WTC11 (cell line): ENCODE results near the gene YTHDF1. TPM values are rescaled to one million over a fixed set of nuclear protein-coding genes. Genes with fewer than 3 reads are reported as not detected.

Experiments used
- ATAC-seq: fragments of 200-7000 bp; cut with Tn5 transposase; 2 replicates; pipeline ENCODE4 v1.10.0; 2021; ENCODE audit warnings: mild to moderate bottlenecking, moderate library complexity
- CTCF ChIA-PET: fragments of 300-600 bp; sonication (Branson Sonifier 250); formaldehyde crosslinking; loops from one replicate; lab custom pipeline; 2021; ENCODE audit warnings: antibody characterized with exemption; lab: Charles Lee
- POLR2A ChIA-PET: fragments of 350-600 bp; sonication (Branson Sonifier 250); formaldehyde crosslinking; loops from one replicate; lab custom pipeline; 2021; ENCODE audit warnings: antibody characterized with exemption; lab: Charles Lee
- DNase-seq: peaks from one replicate; pipeline ENCODE4 v3.0.0; 2021; ENCODE audit warnings: low spot score
- H3K27ac Mint-ChIP-seq: 2 replicates; pipeline ENCODE4 v1.8.0; 2021; ENCODE audit warnings: mixed read lengths
- H3K27me3 Mint-ChIP-seq: 2 replicates; pipeline ENCODE4 v1.8.0; 2021; ENCODE audit warnings: low read depth, mild to moderate bottlenecking, moderate library complexity, mixed read lengths
- H3K36me3 Mint-ChIP-seq: 2 replicates; pipeline ENCODE4 v1.8.0; 2021; ENCODE audit warnings: mixed read lengths
- H3K4me1 Mint-ChIP-seq: 2 replicates; pipeline ENCODE4 v1.8.0; 2022; ENCODE audit warnings: mixed read lengths
- H3K4me3 Mint-ChIP-seq: 2 replicates; pipeline ENCODE4 v1.8.0; 2021; ENCODE audit warnings: mild to moderate bottlenecking, moderate library complexity, mixed read lengths
- H3K9me3 Mint-ChIP-seq: 2 replicates; pipeline ENCODE4 v1.8.0; 2021; ENCODE audit warnings: mixed read lengths
- ATF1 ChIP-seq: sonication (generic); formaldehyde crosslinking; IDR thresholded peaks from 2 replicates; pipeline ENCODE4 v1.8.1; 2023; ENCODE audit warnings: mild to moderate bottlenecking, moderate library complexity, missing genetic modification reagents
- ETV6 ChIP-seq: sonication (generic); formaldehyde crosslinking; IDR thresholded peaks from 2 replicates; pipeline ENCODE4 v1.8.1; 2022; ENCODE audit warnings: mild to moderate bottlenecking, missing genetic modification reagents
- FOXP1 ChIP-seq: sonication (generic); formaldehyde crosslinking; IDR thresholded peaks from 2 replicates; pipeline ENCODE4 v1.8.0; 2022; ENCODE audit warnings: missing genetic modification reagents, mild to moderate bottlenecking, moderate library complexity, borderline replicate concordance
- JAZF1 ChIP-seq: fragments of 250-450 bp; sonication (Bioruptor Pico); IDR thresholded peaks from 2 replicates; pipeline ENCODE4 v1.9.0; 2021; ENCODE audit warnings: moderate library complexity, mild to moderate bottlenecking, inconsistent platforms
- NFYB ChIP-seq: sonication (generic); formaldehyde crosslinking; conservative IDR thresholded peaks from 2 replicates; pipeline ENCODE4 v1.8.0; 2022; ENCODE audit warnings: low read depth, missing genetic modification reagents
- NR1H2 ChIP-seq: sonication (generic); formaldehyde crosslinking; IDR thresholded peaks from 2 replicates; pipeline ENCODE4 v1.9.0; 2021; ENCODE audit warnings: mild to moderate bottlenecking, moderate library complexity, missing genetic modification reagents
- NR2C2 ChIP-seq: sonication (generic); formaldehyde crosslinking; IDR thresholded peaks from 2 replicates; pipeline ENCODE4 v1.8.0; 2022; ENCODE audit warnings: mild to moderate bottlenecking, missing genetic modification reagents
- PRRX2 ChIP-seq: fragments of 250-450 bp; sonication (Bioruptor Pico); IDR thresholded peaks from 2 replicates; pipeline ENCODE4 v1.8.0; 2021; ENCODE audit warnings: mild to moderate bottlenecking
- TEAD4 ChIP-seq: sonication (generic); formaldehyde crosslinking; IDR thresholded peaks from 2 replicates; pipeline ENCODE4 v1.8.0; 2022; ENCODE audit warnings: mild to moderate bottlenecking, missing genetic modification reagents
- ZBTB21 ChIP-seq: sonication (generic); formaldehyde crosslinking; IDR thresholded peaks from 2 replicates; pipeline ENCODE4 v1.8.1; 2023; ENCODE audit warnings: mild to moderate bottlenecking, missing genetic modification reagents, borderline replicate concordance
- total RNA-seq: library from RNA; stranded (reverse); gene quantifications from 3 replicates; pipeline ENCODE4 v1.2.3, GENCODE V29; 2021
- TF ChIP-seq, protein P1 (sequence below): sonication (generic); formaldehyde crosslinking; IDR thresholded peaks from 2 replicates; pipeline ENCODE4 v1.8.1; 2023; ENCODE audit warnings: mild to moderate bottlenecking, missing genetic modification reagents
- TF ChIP-seq, protein P2 (sequence below): fragments of 250-450 bp; sonication (Bioruptor Pico); IDR thresholded peaks from 2 replicates; pipeline ENCODE4 v1.9.0; 2021; ENCODE audit warnings: mild to moderate bottlenecking, borderline replicate concordance
- TF ChIP-seq, protein P3 (sequence below): sonication (generic); formaldehyde crosslinking; IDR thresholded peaks from 2 replicates; pipeline ENCODE4 v1.8.0; 2022; ENCODE audit warnings: mild to moderate bottlenecking, missing genetic modification reagents
- TF ChIP-seq, protein P4 (sequence below): sonication (generic); formaldehyde crosslinking; IDR thresholded peaks from 2 replicates; pipeline ENCODE4 v1.8.0; 2023; ENCODE audit warnings: mild to moderate bottlenecking, missing genetic modification reagents
- TF ChIP-seq, protein P5 (sequence below): sonication (generic); formaldehyde crosslinking; IDR thresholded peaks from 2 replicates; pipeline ENCODE4 v1.8.1; 2022; ENCODE audit warnings: low read depth, missing genetic modification reagents, borderline replicate concordance
- TF ChIP-seq, protein P6 (sequence below): fragments of 250-450 bp; sonication (Bioruptor Pico); conservative IDR thresholded peaks from 2 replicates; pipeline ENCODE4 v1.9.0; 2021; ENCODE audit warnings: mild to moderate bottlenecking

Gene YTHDF1
- total RNA-seq, 1 experiment from 2014 or later = 61.3 TPM

DNA sequence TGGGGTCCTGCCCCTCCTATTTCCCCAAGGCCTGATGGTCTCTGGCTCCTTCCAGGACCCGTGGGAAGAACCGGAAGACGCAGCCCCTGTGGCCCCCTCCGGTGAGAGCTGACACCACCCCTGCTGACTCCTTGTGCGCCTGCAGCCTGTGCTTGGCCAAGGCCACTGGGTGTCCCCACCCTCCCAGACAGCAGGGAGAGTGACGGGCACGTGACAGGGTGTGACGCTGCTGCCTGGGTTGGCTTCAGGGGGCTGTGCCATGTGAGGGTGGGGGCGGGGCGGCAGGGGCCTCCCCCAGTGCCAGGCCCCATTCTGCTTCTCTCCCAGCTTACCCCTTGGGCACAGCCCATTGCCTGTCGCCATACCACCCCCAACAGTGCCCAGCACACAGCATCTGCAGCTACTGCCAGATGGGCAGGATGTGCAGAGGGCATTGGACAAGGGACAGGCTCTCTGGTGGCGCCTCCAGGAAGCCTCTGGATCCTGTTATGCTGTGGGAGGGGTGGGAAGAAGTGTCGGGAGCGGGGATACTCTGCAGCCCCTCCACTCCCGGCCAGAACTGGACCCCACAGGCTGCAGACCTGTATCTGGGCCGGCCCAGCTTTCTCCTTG, 22.7 kb upstream of the YTHDF1 start (continued):
- TF ChIP-seq, protein P1, sequence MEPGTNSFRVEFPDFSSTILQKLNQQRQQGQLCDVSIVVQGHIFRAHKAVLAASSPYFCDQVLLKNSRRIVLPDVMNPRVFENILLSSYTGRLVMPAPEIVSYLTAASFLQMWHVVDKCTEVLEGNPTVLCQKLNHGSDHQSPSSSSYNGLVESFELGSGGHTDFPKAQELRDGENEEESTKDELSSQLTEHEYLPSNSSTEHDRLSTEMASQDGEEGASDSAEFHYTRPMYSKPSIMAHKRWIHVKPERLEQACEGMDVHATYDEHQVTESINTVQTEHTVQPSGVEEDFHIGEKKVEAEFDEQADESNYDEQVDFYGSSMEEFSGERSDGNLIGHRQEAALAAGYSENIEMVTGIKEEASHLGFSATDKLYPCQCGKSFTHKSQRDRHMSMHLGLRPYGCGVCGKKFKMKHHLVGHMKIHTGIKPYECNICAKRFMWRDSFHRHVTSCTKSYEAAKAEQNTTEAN (CRISPR knock-in tag) = no peak
- no peak for TF ChIP-seq FOXP1

DNA sequence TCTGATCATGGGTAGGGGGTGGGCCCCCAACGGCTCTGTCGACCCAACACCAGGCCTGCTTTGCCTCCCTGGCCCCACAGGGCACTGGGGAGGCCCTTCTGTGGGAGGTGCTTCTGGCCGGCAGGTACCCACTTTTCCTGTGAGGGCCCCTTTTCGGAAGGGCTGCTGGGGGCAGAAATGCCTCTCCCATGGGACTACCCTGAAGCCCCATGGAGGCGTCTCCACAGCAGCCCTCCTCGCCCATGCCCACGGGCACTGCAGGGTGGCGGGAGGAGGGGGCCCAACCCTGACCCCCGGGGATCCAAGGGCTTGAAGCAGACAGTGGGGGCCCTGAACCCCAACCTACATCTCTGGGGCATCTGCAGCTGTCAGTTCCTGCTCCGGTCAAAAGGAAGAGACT, 22.1 kb upstream of the YTHDF1 start:
- ATAC-seq (no peak), DNase-seq (no peak)
- ChIA-PET CTCF (interaction anchor here (0.7 to 8.1 kb wide), 2 partner anchors 13 to 43 kb away, joined by 3 to 151 read pairs; no protein-coding TSS in a partner anchor), POLR2A (no interaction called here)
- H3K4me1 Mint-ChIP-seq = peaks cover 8% of the 10 kb centered on the region; the same call in 1 of the 2 replicates
- H3K36me3 Mint-ChIP-seq = no peaks in the 10 kb centered on the region
- TF ChIP-seq JAZF1 (CRISPR knock-in tag) (no peak), NR2C2 (CRISPR knock-in tag) (no peak), PRRX2 (CRISPR knock-in tag) (no peak), NFYB (CRISPR knock-in tag) (no peak), ATF1 (CRISPR knock-in tag) (no peak), ZBTB21 (CRISPR knock-in tag) (no peak), ETV6 (CRISPR knock-in tag) (no peak), TEAD4 (CRISPR knock-in tag) (no peak), NR1H2 (CRISPR knock-in tag) (no peak)
- TF ChIP-seq, protein P2, sequence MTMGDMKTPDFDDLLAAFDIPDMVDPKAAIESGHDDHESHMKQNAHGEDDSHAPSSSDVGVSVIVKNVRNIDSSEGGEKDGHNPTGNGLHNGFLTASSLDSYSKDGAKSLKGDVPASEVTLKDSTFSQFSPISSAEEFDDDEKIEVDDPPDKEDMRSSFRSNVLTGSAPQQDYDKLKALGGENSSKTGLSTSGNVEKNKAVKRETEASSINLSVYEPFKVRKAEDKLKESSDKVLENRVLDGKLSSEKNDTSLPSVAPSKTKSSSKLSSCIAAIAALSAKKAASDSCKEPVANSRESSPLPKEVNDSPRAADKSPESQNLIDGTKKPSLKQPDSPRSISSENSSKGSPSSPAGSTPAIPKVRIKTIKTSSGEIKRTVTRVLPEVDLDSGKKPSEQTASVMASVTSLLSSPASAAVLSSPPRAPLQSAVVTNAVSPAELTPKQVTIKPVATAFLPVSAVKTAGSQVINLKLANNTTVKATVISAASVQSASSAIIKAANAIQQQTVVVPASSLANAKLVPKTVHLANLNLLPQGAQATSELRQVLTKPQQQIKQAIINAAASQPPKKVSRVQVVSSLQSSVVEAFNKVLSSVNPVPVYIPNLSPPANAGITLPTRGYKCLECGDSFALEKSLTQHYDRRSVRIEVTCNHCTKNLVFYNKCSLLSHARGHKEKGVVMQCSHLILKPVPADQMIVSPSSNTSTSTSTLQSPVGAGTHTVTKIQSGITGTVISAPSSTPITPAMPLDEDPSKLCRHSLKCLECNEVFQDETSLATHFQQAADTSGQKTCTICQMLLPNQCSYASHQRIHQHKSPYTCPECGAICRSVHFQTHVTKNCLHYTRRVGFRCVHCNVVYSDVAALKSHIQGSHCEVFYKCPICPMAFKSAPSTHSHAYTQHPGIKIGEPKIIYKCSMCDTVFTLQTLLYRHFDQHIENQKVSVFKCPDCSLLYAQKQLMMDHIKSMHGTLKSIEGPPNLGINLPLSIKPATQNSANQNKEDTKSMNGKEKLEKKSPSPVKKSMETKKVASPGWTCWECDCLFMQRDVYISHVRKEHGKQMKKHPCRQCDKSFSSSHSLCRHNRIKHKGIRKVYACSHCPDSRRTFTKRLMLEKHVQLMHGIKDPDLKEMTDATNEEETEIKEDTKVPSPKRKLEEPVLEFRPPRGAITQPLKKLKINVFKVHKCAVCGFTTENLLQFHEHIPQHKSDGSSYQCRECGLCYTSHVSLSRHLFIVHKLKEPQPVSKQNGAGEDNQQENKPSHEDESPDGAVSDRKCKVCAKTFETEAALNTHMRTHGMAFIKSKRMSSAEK (CRISPR knock-in tag) = no peak
- TF ChIP-seq, protein P3, sequence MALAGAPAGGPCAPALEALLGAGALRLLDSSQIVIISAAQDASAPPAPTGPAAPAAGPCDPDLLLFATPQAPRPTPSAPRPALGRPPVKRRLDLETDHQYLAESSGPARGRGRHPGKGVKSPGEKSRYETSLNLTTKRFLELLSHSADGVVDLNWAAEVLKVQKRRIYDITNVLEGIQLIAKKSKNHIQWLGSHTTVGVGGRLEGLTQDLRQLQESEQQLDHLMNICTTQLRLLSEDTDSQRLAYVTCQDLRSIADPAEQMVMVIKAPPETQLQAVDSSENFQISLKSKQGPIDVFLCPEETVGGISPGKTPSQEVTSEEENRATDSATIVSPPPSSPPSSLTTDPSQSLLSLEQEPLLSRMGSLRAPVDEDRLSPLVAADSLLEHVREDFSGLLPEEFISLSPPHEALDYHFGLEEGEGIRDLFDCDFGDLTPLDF (CRISPR knock-in tag) = no peak
- TF ChIP-seq, protein P4, sequence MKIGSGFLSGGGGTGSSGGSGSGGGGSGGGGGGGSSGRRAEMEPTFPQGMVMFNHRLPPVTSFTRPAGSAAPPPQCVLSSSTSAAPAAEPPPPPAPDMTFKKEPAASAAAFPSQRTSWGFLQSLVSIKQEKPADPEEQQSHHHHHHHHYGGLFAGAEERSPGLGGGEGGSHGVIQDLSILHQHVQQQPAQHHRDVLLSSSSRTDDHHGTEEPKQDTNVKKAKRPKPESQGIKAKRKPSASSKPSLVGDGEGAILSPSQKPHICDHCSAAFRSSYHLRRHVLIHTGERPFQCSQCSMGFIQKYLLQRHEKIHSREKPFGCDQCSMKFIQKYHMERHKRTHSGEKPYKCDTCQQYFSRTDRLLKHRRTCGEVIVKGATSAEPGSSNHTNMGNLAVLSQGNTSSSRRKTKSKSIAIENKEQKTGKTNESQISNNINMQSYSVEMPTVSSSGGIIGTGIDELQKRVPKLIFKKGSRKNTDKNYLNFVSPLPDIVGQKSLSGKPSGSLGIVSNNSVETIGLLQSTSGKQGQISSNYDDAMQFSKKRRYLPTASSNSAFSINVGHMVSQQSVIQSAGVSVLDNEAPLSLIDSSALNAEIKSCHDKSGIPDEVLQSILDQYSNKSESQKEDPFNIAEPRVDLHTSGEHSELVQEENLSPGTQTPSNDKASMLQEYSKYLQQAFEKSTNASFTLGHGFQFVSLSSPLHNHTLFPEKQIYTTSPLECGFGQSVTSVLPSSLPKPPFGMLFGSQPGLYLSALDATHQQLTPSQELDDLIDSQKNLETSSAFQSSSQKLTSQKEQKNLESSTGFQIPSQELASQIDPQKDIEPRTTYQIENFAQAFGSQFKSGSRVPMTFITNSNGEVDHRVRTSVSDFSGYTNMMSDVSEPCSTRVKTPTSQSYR (CRISPR knock-in tag) = no peak
- TF ChIP-seq, protein P5, sequence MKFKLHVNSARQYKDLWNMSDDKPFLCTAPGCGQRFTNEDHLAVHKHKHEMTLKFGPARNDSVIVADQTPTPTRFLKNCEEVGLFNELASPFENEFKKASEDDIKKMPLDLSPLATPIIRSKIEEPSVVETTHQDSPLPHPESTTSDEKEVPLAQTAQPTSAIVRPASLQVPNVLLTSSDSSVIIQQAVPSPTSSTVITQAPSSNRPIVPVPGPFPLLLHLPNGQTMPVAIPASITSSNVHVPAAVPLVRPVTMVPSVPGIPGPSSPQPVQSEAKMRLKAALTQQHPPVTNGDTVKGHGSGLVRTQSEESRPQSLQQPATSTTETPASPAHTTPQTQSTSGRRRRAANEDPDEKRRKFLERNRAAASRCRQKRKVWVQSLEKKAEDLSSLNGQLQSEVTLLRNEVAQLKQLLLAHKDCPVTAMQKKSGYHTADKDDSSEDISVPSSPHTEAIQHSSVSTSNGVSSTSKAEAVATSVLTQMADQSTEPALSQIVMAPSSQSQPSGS (CRISPR knock-in tag) = no peak
- TF ChIP-seq, protein P6, sequence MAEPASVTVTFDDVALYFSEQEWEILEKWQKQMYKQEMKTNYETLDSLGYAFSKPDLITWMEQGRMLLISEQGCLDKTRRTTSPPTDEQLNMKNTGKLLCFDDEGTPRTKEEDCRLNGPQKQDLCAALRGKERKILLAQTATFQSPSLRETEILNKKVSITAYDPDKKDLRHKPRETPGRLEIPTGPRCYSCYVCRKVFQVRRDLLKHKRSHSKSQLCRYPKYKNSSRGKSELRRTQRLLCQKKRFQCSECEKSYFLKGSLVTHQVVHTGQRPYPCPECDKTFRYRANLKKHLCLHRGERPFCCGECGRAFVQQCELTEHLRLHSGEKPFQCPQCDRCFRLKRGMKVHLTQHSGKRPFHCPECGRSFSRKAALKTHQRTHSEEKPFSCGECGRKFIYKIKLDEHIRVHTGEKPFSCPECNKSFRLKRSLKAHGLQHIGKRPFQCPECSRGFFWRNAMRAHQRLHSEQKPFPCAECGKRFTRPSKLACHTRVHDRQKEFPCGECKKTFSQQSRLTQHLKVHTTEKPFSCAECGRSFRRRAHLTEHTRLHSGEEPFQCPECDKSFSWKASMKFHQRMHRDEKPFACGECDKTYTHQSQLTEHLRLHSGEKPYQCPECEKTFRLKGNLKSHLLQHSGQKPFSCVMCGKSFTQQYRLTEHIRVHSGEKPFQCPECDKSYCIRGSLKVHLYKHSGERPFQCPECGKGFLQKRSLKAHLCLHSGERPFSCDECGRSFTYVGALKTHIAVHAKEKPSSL (CRISPR knock-in tag) = no peak
- TF ChIP-seq, protein P1 (CRISPR knock-in tag) = no peak
- H3K9me3 Mint-ChIP-seq = no peaks in the 10 kb centered on the region
- H3K27me3 Mint-ChIP-seq = no peaks in the 10 kb centered on the region
- no peak overlapping the region for H3K4me3 Mint-ChIP-seq
- H3K27ac Mint-ChIP-seq = no peak overlapping the region
